Neural crest cell (in vitro differentiated cells): ENCODE measurements around the gene RASGRP2. TPM values are rescaled to one million over a fixed set of nuclear protein-coding genes. Genes with fewer than 3 reads are reported as not detected.
A peak's percentile ranks its signal among the peaks of the same experiment; 100 is the strongest.

ENCODE experiments used
- DNase-seq: peaks from one replicate; pipeline ENCODE4 v3.0.0; 2021; ENCODE audit warnings: low read depth, mixed read lengths, low spot score
- H3K27ac Mint-ChIP-seq: one replicate; pipeline ENCODE4 v1.8.0; 2021; ENCODE audit warnings: mild to moderate bottlenecking, mixed read lengths; ENCODE audit not compliant: unreplicated experiment
- H3K27me3 Mint-ChIP-seq: 2 replicates; pipeline ENCODE4 v1.8.0; 2021; ENCODE audit warnings: low read depth, mild to moderate bottlenecking, mixed read lengths
- H3K36me3 Mint-ChIP-seq: 2 replicates; pipeline ENCODE4 v1.8.0; 2021; ENCODE audit warnings: low read depth, mild to moderate bottlenecking, mixed read lengths
- H3K4me1 Mint-ChIP-seq: 2 replicates; pipeline ENCODE4 v1.8.0; 2021; ENCODE audit warnings: mixed read lengths
- H3K4me3 Mint-ChIP-seq: one replicate; pipeline ENCODE4 v1.8.0; 2021; ENCODE audit warnings: mild to moderate bottlenecking, mixed read lengths
- H3K9me3 Mint-ChIP-seq: 2 replicates; pipeline ENCODE4 v1.8.0; 2021; ENCODE audit warnings: mixed read lengths
- total RNA-seq: library from RNA; stranded (reverse); gene quantifications from 2 replicates; pipeline ENCODE4 v1.2.1, GENCODE V29; 2021
- TF ChIP-seq, protein P1 (sequence below): fragments of 200-600 bp; sonication (generic); conservative IDR thresholded peaks from 2 replicates; pipeline ENCODE4 v1.5.0; 2021; ENCODE audit warnings: antibody characterized with exemption, mild to moderate bottlenecking

The RASGRP2 gene
- total RNA-seq, 1 donor from 2014 or later = 0.93 TPM

DNA sequence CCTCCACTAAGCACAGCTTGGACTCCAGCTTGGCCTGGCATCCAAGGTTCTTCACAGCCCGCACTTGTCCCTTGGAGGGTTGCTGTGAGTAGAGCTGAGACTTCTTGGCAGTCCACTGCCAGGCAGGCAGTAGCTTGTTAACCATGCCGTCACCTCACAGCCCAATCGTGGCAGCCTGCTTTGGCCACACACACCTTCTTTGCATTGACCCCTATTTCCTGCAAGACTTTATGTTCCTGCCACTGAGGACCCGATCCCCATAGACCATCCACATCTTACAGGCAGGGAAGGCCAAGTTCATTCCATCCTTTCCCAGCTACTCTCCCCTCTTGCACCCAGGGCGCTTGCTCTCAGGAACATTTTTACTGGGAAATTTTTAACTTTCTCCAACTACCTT is 18.3 kb upstream of the RASGRP2 start:
- peaks cover 30% of the 10 kb centered on the region for H3K27me3 Mint-ChIP-seq
- H3K36me3 Mint-ChIP-seq = peaks cover 26% of the 10 kb centered on the region
- DNase-seq = no peak
- H3K27ac Mint-ChIP-seq = no peak overlapping the region
- TF ChIP-seq, protein P1, sequence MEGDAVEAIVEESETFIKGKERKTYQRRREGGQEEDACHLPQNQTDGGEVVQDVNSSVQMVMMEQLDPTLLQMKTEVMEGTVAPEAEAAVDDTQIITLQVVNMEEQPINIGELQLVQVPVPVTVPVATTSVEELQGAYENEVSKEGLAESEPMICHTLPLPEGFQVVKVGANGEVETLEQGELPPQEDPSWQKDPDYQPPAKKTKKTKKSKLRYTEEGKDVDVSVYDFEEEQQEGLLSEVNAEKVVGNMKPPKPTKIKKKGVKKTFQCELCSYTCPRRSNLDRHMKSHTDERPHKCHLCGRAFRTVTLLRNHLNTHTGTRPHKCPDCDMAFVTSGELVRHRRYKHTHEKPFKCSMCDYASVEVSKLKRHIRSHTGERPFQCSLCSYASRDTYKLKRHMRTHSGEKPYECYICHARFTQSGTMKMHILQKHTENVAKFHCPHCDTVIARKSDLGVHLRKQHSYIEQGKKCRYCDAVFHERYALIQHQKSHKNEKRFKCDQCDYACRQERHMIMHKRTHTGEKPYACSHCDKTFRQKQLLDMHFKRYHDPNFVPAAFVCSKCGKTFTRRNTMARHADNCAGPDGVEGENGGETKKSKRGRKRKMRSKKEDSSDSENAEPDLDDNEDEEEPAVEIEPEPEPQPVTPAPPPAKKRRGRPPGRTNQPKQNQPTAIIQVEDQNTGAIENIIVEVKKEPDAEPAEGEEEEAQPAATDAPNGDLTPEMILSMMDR = no peak
- no peaks in the 10 kb centered on the region for H3K9me3 Mint-ChIP-seq
- H3K4me3 Mint-ChIP-seq = peak overlapping the region; percentile 77
- H3K4me1 Mint-ChIP-seq = peaks cover 60% of the 10 kb centered on the region

DNA sequence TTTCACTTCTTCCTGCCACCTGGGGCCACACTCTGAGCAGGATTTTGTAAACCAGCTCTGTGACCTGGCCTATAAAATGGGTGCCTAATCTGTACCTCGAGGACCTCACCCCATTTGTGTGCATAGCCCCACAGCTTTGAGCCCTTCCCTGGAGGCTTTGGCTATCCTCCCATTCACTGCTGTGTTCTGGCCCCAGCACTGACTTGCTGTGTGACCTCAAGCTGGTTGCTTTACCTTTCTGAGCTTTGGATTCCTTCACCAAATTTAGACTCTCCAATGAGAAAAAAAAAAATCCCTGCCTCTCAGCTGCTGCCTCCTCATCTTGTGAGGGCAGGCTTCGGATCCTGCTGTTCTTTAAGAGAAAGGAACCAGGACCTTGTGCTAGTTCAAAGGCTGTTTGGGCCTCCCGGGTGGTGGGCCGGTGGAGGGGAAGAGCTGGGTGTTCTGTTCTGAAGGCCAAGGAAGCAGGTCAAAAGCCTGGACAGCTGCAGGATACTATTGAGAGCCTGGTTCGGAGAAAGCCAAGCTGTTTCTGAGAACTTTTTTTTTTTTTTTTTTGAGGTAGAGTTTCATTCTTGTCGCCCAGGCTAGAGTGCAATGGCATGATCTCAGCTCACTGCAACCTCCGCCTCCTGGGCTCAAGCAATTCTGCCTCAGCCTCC is 16.9 kb upstream of the RASGRP2 start:
- no peak overlapping the region for H3K27ac Mint-ChIP-seq
- H3K27me3 Mint-ChIP-seq = peaks cover 30% of the 10 kb centered on the region
- peaks cover 21% of the 10 kb centered on the region for H3K36me3 Mint-ChIP-seq

DNA sequence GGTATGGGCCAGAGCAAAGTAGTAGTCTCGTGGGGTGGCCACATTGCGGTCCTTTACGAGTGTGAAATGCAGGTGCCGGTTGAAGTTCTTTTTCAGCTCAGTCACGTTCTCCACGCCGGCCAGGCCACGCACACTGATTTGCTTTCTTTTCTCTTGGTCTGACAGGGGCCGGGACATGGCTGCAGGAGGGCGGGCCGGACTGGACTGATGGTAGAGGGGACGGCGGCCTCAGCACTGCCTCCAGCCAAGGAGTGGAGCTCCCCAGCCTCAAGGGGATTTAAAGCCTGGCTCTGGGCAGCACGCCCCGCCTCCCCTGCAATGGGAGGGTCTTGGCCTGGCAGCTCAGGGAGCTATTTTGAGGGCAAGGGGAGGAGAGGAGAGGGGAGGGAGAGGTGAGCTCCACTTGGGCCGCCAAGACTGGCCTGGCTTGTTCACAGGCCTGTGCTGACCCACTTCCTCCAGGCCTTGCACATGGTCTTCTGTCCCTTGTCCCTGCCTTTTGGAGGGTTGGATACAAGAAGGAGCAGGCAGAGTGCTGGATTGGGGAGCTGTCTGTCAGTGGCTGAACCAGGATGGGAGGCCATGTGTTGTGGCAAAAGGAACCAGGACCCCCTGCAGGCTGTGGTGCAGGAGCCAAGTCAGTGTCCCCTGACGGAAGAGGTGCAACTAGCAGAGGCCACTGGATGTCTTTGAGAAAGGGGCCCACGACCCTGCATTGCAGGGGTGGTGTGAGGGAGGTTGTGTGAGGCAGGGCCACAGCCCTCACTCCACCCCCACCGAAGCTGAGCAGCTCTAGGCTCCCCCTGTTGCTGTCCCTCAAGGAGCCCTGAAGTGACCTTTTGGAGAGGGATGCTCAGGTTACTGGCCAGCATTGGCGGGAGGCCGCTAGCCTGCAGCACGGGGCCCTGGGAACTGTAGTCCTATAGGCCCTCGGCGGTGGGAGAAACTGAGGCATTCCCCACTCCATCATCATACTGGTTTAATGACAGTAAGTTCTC is 16.1 kb upstream of the RASGRP2 start, which contains the start of gene PYGM:
Gene PYGM (minus strand): TSS at position 253 of the 998 bp plus-strand sequence. CDS start 76 bp downstream, at position 177.
- H3K9me3 Mint-ChIP-seq = no peaks in the 10 kb centered on the region
- DNase-seq = peak; percentile 61
- TF ChIP-seq, protein P1 = no peak
- peak within 1 kb of the TSS; percentile 78 for H3K27ac Mint-ChIP-seq
- peak within 1 kb of the TSS; percentile 90 for H3K4me3 Mint-ChIP-seq
- H3K4me1 Mint-ChIP-seq = peaks cover 54% of the 10 kb centered on the region
- peaks cover 16% of the 10 kb centered on the region for H3K36me3 Mint-ChIP-seq
- H3K27me3 Mint-ChIP-seq = peaks cover 30% of the 10 kb centered on the region

More for the DNA sequence above, 16.9 kb upstream of the RASGRP2 start:
- peaks cover 60% of the 10 kb centered on the region for H3K4me1 Mint-ChIP-seq
- H3K9me3 Mint-ChIP-seq = no peaks in the 10 kb centered on the region
- no peak for DNase-seq
- peak overlapping the region; percentile 90 for H3K4me3 Mint-ChIP-seq
- TF ChIP-seq, protein P1 = no peak

GRCh38 chr11:64759131-64759721 is 15.3 kb upstream of the RASGRP2 start:
- peaks cover 46% of the 10 kb centered on the region for H3K4me1 Mint-ChIP-seq
- H3K27ac Mint-ChIP-seq = no peak overlapping the region
- no peak for DNase-seq
- no peaks in the 10 kb centered on the region for H3K9me3 Mint-ChIP-seq
- H3K36me3 Mint-ChIP-seq = peaks cover 8% of the 10 kb centered on the region
- TF ChIP-seq, protein P1 = no peak
- H3K27me3 Mint-ChIP-seq = peaks cover 30% of the 10 kb centered on the region
- peak overlapping the region; percentile 90 for H3K4me3 Mint-ChIP-seq

GRCh38 chr11:64758330-64759079 is 14.6 kb upstream of the RASGRP2 start:
- H3K36me3 Mint-ChIP-seq = peaks cover 3% of the 10 kb centered on the region
- H3K9me3 Mint-ChIP-seq = no peaks in the 10 kb centered on the region
- peaks cover 38% of the 10 kb centered on the region for H3K4me1 Mint-ChIP-seq
- no peak overlapping the region for H3K27ac Mint-ChIP-seq
- no peak for DNase-seq
- TF ChIP-seq, protein P1 = no peak
- H3K27me3 Mint-ChIP-seq = peaks cover 30% of the 10 kb centered on the region
- peak overlapping the region; percentile 90 for H3K4me3 Mint-ChIP-seq
